NCI-H2171 (cell line): ENCODE data around the gene BORA.
"Not testable (repeated sequence)": the region's sequence is repeated elsewhere in the genome, so short reads cannot be mapped to it uniquely, and the experiment has no call there.

Experiments used
- DNase-seq: peaks from one replicate; lab custom pipeline; 2025; lab: John Stamatoyannopoulos, UW

The BORA gene

GRCh38 chr13:72763411-72763810 lies 35.7 kb downstream of the BORA start:
- DNase-seq = no peak

GRCh38 chr13:72774019-72774418 lies 46.3 kb downstream of the BORA start:
- no peak for DNase-seq

GRCh38 chr13:72781451-72782439 lies 54.0 kb downstream of the BORA start, which contains the start of the genes DIS3 and PIBF1:
DIS3 (minus strand) TSS chr13:72781900; CDS start chr13:72781832, 68 bp downstream.
PIBF1 (plus strand) TSS chr13:72782133; CDS start chr13:72783470, 1,337 bp downstream.
- peak; percentile 99 for DNase-seq

GRCh38 chr13:72782717-72783116 lies 55.0 kb downstream of the BORA start:
- no peak for DNase-seq

- not testable (repeated sequence) for DNase-seq
These were observed 57.0 kb downstream of the BORA start for GRCh38 chr13:72784679-72785078.

GRCh38 chr13:72788831-72789230 lies 61.1 kb downstream of the BORA start:
- DNase-seq = no peak

GRCh38 chr13:72792640-72793039 lies 64.9 kb downstream of the BORA start:
- DNase-seq = no peak

- DNase-seq = no peak
These were observed 71.1 kb downstream of the BORA start for GRCh38 chr13:72798817-72799216.

GRCh38 chr13:72804301-72804700 lies 76.6 kb downstream of the BORA start:
- no peak for DNase-seq
